ENCODE measurements around the gene WDR18.

WDR18 gene

DNA sequence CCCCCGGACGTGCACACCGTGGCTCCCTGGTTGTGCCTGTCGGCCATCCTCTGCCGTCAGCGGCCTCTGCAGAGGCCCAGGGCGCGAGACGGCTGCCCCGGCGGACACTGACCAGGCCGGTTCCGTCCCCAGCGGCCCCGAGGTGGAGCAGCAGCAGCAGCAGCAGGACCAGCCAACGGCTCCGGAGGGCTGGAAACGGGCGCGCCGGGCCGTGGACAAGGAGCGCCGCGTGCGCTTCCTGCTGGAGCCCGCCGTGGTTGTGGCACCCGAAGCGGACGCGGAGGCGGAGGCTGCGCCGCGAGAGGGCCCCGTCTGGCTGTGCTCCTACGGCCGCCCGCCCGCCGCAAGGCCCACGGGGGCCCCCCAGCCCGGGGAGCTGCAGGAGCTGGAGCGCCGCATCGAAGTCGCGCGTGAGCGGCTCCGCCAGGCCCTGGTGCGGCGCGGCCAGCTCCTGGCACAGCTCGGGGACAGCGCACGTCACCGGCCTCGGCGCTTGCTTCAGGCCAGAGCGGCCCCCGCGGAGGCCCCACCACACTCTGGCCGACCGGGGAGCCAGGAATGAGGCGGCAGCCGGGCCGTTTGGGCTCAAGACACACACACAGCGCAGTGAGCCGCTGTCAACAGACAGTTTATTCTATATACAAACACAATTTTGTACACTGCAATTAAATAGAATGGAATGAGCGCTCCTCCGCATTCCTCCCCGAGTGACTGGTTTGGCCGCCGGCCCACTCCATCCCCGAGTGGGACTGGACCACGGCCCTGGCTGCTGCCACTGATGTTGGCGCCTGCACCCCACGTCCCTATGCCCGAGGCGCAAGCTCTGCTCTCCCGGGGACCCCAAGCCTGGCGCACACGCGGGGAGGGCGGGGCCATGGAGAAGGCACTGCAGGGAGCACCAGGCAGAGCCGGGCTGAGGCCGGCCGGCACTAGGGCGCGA lies 25.2 kb downstream of the WDR18 start:
- no peak for DNase-seq

GRCh38 chr19:1009981-1010538 lies 25.9 kb downstream of the WDR18 start:
- DNase-seq: no peak

DNA sequence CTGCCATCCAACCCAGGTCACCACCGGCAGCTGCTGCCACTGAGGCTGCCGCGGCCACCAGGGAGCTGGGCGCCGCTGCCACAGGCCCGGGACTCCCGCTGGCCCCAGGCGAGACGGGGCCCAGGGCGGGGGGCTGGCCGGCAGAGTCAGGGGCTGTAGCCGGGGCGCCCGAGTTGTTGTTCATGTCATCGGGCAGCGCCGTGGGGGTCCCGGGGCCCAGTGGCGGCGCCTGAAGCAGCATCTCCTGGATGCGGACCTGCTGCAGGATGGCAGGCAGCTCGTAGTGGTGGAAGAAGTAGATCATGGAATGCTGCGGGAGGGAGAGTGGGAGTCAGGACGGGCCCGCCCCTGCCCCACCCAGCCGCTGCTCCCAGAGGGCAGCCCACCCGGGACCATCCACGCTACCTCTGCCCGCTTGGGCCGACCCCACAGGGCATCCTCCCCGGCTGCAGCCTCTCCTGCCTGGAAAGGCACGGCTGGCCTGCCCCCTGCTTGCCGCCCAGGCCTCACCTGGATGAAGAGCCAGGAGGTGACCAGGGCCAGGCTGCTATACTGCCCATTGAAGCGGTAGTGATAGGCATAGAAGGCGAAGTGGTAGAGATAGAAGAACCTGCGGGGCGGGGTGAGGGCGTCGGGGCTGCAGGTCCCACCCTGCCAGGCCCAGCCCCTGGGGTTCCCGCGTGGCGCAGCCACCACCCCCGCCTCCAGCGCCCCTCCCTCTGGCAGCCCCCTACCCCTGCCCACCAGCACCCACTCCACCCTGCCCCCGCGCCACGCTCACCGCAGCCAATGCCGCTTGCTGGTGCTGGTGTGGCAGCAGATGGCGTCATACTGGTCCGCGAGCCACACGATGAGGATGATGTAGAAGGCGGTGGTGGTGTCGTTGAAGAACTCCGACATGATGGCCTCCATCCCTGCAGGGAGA lies 26.7 kb downstream of the WDR18 start:
- no peak for DNase-seq

GRCh38 chr19:1011831-1012333 lies 27.7 kb downstream of the WDR18 start:
- no peak for DNase-seq

DNA sequence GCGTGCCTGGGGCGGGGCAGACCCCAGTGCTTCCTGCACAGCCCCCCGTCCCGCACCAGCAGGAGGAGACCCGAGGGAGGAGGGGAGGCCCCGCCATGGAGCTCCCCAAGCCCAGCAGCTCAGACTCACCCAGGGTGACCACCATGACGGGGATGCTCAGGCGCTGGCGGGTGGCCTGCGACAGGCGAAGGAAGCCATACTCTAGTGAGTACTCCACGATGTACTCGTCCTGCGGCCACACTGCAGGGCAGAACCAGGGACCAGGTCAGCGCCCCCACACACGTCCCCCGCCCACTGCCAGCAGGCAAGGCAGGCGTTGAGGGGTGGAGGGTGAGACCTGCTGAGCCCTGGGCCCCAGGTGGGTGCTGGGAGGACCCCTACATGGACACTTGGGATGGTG lies 28.2 kb downstream of the WDR18 start:
- DNase-seq: no peak

- DNase-seq: no peak
These were observed 29.1 kb downstream of the WDR18 start for GRCh38 chr19:1013218-1013617.

DNA sequence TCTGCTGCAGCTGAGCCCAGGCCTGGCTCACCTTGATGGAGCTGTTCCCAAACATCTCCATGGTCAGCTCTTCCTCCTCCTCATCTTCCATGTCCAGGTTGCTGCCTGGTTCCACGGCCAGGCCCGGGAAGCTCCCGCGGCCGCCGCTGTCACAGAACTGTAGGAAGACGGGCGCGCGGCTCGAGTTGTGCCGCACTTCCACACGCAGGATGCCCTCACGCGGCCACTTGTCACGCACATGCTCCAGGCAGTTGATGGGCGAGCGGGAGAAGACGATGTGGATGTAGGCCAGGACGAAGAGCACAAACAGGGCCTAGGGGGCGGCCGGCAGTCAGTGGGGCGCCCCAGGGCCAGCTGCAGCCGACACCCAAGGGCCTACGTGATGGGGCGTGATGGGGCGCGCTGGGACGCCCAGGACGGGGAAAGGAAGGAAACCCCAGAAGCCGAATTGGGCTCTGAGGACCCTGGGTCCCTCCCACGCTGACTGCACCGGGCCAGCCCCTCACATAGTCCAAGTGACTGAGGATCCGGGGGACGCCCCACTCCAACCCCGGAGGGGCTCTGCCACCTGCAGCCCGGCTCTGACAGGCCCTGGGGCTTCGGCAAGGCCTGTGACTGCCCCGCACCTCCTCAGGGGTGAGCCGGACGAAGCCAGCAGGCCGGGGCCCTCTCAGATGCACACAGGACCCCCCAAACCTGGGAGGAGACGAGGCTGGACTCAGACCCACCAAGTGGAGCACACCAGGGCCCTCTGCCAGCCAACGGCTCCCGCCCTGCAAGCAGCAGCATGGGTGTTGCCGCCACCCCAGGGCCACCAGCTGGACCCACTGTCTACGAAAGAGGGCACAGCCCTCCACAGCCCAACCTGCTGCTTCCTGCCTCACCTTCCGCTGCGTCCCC lies 30.3 kb downstream of the WDR18 start:
- no peak for DNase-seq

DNA sequence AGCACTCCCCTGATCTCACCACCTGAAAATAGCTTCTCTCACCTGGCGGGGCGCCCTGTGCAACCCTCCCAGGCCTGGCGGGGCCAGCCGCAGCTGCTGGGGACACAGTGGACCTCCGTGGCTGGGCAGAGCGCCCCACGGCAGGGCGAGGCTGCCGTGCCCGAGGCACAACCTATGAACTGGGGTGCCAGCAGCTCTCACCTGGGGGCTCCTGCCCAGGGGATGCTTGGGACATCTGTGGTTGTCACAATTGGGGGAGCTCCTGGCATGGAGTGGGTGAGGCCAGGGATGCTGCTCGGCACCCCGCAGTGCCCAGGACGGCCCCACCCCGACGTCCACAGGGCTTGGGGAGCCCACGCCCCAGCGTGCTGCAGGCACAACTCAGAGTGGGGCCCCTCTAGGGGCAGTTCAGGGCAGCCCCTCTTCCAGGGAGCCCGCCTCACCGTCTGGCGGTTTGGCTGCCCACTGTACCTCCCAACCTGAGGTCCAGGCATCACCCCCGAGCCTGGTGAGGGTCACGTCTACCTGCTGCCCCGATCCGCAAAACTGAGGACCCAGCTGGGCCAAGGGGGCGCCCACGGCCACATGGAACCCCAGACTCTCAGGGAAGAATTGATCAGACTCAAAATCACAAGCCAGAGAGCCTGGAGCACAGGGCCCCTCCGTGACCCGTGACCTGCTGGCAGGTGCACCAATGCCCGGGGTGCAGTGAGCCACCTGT lies 31.1 kb downstream of the WDR18 start:
- DNase-seq: no peak

DNA sequence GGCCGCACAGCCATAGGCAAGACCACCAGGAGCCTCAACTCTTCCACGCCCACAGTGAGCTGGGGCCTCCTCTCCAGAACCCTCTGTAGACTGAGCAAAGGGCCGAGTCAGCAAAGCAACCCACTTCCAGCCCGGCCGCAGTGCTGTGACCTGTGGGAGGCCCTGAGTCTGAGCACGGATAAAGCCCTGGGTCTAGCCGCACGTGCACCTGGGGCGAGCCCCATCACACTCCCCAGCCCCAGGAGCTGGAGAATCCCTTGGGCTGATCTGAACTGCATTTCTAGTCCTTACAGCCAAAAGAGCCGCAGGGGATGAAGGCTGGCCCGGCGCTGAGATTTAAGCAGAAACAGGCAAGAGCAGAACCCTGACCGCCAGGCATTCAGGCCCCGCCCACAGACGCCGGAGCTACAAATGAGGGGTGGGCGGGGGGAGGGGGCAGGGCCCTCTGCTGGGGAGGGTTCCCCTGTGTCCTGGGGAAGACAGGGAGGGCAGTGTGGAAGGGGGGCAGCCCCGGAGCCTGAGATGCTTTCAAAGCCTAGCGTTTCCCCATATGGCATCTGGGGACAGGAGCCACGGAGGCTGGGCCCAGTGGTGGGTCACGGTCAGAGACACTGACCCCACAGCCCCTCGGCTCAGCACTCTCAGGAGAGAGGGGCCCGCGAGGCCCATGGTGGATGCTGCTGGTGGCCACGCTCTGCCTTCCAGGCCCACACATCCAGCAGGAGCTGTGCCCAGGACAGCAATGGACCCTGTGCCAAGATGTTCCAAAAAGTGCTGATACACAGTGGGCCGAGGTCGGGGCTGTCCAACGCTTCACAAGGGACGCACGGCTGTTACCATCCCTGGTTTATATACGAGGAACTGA lies 31.9 kb downstream of the WDR18 start:
- DNase-seq: no peak

- DNase-seq: no peak
These were observed 32.5 kb downstream of the WDR18 start for GRCh38 chr19:1016647-1017114.

- DNase-seq: no peak
These were observed 33.2 kb downstream of the WDR18 start for GRCh38 chr19:1017115-1017905.

GRCh38 chr19:1017906-1018305 lies 33.8 kb downstream of the WDR18 start:
- DNase-seq: no peak

- no peak for DNase-seq
These were observed 34.2 kb downstream of the WDR18 start for GRCh38 chr19:1018393-1018792.

DNA sequence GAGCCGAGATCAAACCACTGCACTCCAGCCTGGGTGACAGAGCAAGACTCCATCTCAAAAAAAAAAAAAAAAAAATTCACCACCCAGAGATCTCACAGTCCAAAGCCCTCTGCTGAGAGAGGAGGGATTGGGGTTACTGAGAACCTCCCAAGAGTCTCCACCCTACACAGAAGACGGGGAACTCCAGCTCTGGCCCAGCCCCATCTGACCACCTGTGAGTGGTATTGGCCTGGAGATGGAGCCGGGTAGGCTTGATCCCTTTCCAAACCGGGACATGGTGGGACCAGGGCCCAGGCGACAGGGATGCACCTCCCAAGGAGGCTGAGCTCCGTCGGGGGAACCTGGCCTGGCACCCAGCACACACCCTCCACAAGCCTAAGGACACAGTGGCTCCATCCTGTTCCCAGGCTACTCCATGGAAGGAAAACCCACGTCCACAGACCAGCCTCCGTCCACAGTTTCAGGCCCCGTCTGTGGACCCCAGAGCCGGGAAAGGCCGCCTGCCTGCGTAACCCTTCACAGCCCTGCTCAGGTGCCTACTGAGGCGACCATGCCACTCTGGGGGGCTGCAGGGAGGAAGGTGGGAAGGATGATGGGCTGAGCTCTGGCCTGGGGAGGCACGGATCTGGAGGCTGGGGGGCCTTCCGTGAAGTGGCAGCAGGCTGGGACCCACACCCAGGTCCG lies 34.9 kb downstream of the WDR18 start:
- DNase-seq: no peak

- DNase-seq: no peak
These were observed 35.4 kb downstream of the WDR18 start for GRCh38 chr19:1019616-1019961.

DNA sequence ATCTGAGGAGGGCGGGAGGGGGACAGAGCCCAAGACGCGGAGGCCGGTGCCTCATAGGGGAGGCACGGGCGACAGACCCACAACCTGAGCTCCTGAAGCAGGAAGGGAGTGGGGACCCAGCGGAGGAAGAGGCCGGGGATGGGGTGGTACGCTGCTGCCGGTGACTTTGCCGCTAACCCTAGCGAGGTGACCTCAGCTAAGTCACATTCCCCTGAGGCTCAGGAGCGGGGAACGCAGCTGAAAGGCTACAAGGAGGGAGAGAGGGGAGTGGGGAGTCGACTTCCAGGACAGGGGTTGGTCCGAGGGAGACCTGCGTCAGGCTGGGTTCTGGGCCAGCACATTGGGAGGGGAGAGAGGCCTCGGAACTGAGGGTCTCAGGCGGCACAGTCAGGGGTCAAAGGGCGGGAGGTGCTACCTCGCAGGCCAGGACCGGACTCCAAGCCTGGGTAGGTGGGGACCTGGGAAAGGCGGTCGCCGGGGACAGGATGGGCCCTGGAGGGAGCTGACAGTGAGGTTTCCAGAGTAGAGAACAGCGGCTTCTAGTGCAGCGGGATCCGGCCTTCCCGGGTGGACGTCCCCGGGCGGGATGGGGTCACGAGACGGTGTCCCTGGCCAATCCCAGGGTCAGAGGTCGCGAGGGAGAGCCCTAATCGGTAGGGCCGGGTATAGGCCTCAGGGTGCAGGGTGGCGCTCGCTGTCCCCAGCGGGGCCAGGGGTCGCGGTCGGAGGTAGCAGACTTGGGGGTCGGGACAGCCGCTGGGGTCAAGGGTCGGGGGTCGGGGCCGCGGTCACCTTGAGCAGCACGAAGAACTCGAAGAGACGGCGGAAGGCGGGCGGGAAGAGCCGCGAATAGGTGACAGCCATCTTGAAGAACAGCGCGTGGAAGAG lies 36.1 kb downstream of the WDR18 start:
- DNase-seq: no peak

DNA sequence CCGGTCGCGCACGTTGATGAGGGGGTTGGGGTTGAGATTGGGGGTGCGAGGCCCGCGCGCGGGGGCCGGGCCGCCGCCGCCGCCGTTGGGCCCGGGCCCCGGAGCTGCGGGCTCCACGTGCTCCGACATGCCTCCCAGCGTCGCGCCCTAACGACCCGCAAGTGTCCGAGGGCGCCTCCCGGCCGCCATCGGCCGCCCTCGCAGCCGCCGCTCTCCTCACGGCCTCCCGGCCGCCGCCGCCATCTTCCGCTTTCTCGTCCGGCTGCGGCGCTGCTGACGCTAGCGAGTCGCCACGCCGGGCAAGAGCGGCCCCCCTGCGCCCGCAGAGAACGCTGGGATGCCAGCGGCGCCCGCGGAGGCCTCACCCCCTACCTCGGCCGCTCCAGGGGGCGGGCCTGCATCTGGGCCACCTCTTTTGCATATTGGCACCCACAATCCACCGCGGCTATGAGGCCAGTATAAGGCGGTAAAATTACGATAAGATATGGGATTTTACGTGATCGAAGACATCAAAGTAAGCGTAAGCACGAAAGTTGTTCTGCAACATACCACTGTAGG lies 36.8 kb downstream of the WDR18 start, which contains the start of gene TMEM259:
TMEM259 (minus strand) TSS at position 256 of the 558 bp plus-strand sequence; CDS start at position 129, 127 bp downstream.
- peak; percentile 96 for DNase-seq

Measured in activated gamma-delta T cell (primary cell).